WTC11 (cell line): ENCODE data around the gene OTUD3. TPM values are rescaled to one million over a fixed set of nuclear protein-coding genes. Genes with fewer than 3 reads are reported as not detected.
A peak's percentile ranks its signal among the peaks of the same experiment; 100 is the strongest.

Source experiments
- ATAC-seq: fragments of 200-7000 bp; cut with Tn5 transposase; 2 replicates; pipeline ENCODE4 v1.10.0; 2021; ENCODE audit warnings: mild to moderate bottlenecking, moderate library complexity
- CTCF ChIA-PET: fragments of 300-600 bp; sonication (Branson Sonifier 250); formaldehyde crosslinking; loops from one replicate; lab custom pipeline; 2021; ENCODE audit warnings: antibody characterized with exemption; lab: Charles Lee
- POLR2A ChIA-PET: fragments of 350-600 bp; sonication (Branson Sonifier 250); formaldehyde crosslinking; loops from one replicate; lab custom pipeline; 2021; ENCODE audit warnings: antibody characterized with exemption; lab: Charles Lee
- DNase-seq: peaks from one replicate; pipeline ENCODE4 v3.0.0; 2021; ENCODE audit warnings: low spot score
- H3K27ac Mint-ChIP-seq: 2 replicates; pipeline ENCODE4 v1.8.0; 2021; ENCODE audit warnings: mixed read lengths
- H3K27me3 Mint-ChIP-seq: 2 replicates; pipeline ENCODE4 v1.8.0; 2021; ENCODE audit warnings: low read depth, mild to moderate bottlenecking, moderate library complexity, mixed read lengths
- H3K36me3 Mint-ChIP-seq: 2 replicates; pipeline ENCODE4 v1.8.0; 2021; ENCODE audit warnings: mixed read lengths
- H3K4me1 Mint-ChIP-seq: 2 replicates; pipeline ENCODE4 v1.8.0; 2022; ENCODE audit warnings: mixed read lengths
- H3K4me3 Mint-ChIP-seq: 2 replicates; pipeline ENCODE4 v1.8.0; 2021; ENCODE audit warnings: mild to moderate bottlenecking, moderate library complexity, mixed read lengths
- H3K9me3 Mint-ChIP-seq: 2 replicates; pipeline ENCODE4 v1.8.0; 2021; ENCODE audit warnings: mixed read lengths
- E2F5 ChIP-seq: sonication (generic); formaldehyde crosslinking; IDR thresholded peaks from 2 replicates; pipeline ENCODE4 v1.8.1; 2022; ENCODE audit warnings: mild to moderate bottlenecking, moderate library complexity, missing genetic modification reagents
- EMX1 ChIP-seq: fragments of 250-450 bp; sonication (Bioruptor Pico); IDR thresholded peaks from 2 replicates; pipeline ENCODE4 v1.8.0; 2021; ENCODE audit warnings: mild to moderate bottlenecking
- ESRRA ChIP-seq: sonication (generic); formaldehyde crosslinking; IDR thresholded peaks from 2 replicates; pipeline ENCODE4 v1.8.1; 2022; ENCODE audit warnings: mild to moderate bottlenecking, missing genetic modification reagents, borderline replicate concordance
- ETV6 ChIP-seq: sonication (generic); formaldehyde crosslinking; IDR thresholded peaks from 2 replicates; pipeline ENCODE4 v1.8.1; 2022; ENCODE audit warnings: mild to moderate bottlenecking, missing genetic modification reagents
- FOXK1 ChIP-seq: sonication (generic); formaldehyde crosslinking; IDR thresholded peaks from 2 replicates; pipeline ENCODE4 v1.8.0; 2022; ENCODE audit warnings: mild to moderate bottlenecking, moderate library complexity, missing genetic modification reagents
- GABPB1 ChIP-seq: sonication (generic); formaldehyde crosslinking; IDR thresholded peaks from 2 replicates; pipeline ENCODE4 v1.8.1; 2023; ENCODE audit warnings: mild to moderate bottlenecking, missing genetic modification reagents
- MYBL2 ChIP-seq: sonication (generic); formaldehyde crosslinking; IDR thresholded peaks from 2 replicates; pipeline ENCODE4 v1.8.1; 2023; ENCODE audit warnings: mild to moderate bottlenecking, moderate library complexity, missing genetic modification reagents
- NFE2L1 ChIP-seq: sonication (generic); formaldehyde crosslinking; IDR thresholded peaks from 2 replicates; pipeline ENCODE4 v1.8.1; 2023; ENCODE audit warnings: missing genetic modification reagents
- NFYB ChIP-seq: sonication (generic); formaldehyde crosslinking; conservative IDR thresholded peaks from 2 replicates; pipeline ENCODE4 v1.8.0; 2022; ENCODE audit warnings: low read depth, missing genetic modification reagents
- NR1H2 ChIP-seq: sonication (generic); formaldehyde crosslinking; IDR thresholded peaks from 2 replicates; pipeline ENCODE4 v1.9.0; 2021; ENCODE audit warnings: mild to moderate bottlenecking, moderate library complexity, missing genetic modification reagents
- SMAD3 ChIP-seq: sonication (generic); formaldehyde crosslinking; IDR thresholded peaks from 2 replicates; pipeline ENCODE4 v1.8.0; 2022; ENCODE audit warnings: missing genetic modification reagents, mild to moderate bottlenecking, borderline replicate concordance
- SMAD4 ChIP-seq: sonication (generic); formaldehyde crosslinking; IDR thresholded peaks from 2 replicates; pipeline ENCODE4 v1.8.0; 2022; ENCODE audit warnings: mild to moderate bottlenecking, missing genetic modification reagents
- TEAD4 ChIP-seq: sonication (generic); formaldehyde crosslinking; IDR thresholded peaks from 2 replicates; pipeline ENCODE4 v1.8.0; 2022; ENCODE audit warnings: mild to moderate bottlenecking, missing genetic modification reagents
- USF1 ChIP-seq: sonication (generic); formaldehyde crosslinking; IDR thresholded peaks from 2 replicates; pipeline ENCODE4 v1.8.0; 2022; ENCODE audit warnings: mild to moderate bottlenecking, missing genetic modification reagents
- ZNF138 ChIP-seq: sonication (generic); formaldehyde crosslinking; conservative IDR thresholded peaks from 2 replicates; pipeline ENCODE4 v1.8.1; 2022; ENCODE audit warnings: mild to moderate bottlenecking, moderate library complexity, missing genetic modification reagents
- ZNF219 ChIP-seq: sonication (generic); formaldehyde crosslinking; IDR thresholded peaks from 2 replicates; pipeline ENCODE4 v1.8.0; 2023; ENCODE audit warnings: missing genetic modification reagents, mild to moderate bottlenecking, borderline replicate concordance
- ZNF317 ChIP-seq: sonication (generic); formaldehyde crosslinking; IDR thresholded peaks from 2 replicates; pipeline ENCODE4 v1.8.1; 2023; ENCODE audit warnings: low read depth, mild to moderate bottlenecking, moderate library complexity, missing genetic modification reagents, borderline replicate concordance
- ZNF671 ChIP-seq: fragments of 250-450 bp; sonication (Bioruptor Pico); IDR thresholded peaks from 2 replicates; pipeline ENCODE4 v1.8.0; 2021; ENCODE audit warnings: mild to moderate bottlenecking
- total RNA-seq: library from RNA; stranded (reverse); gene quantifications from 3 replicates; pipeline ENCODE4 v1.2.3, GENCODE V29; 2021
- TF ChIP-seq, protein P1 (sequence below): fragments of 250-450 bp; sonication (Bioruptor Pico); conservative IDR thresholded peaks from 2 replicates; pipeline ENCODE4 v1.9.0; 2021; ENCODE audit warnings: mild to moderate bottlenecking
- TF ChIP-seq, protein P2 (sequence below): fragments of 250-450 bp; sonication (Bioruptor Pico); IDR thresholded peaks from 2 replicates; pipeline ENCODE4 v1.8.0; 2021; ENCODE audit warnings: mild to moderate bottlenecking
- TF ChIP-seq, protein P3 (sequence below): sonication (generic); formaldehyde crosslinking; IDR thresholded peaks from 2 replicates; pipeline ENCODE4 v1.8.0; 2023; ENCODE audit warnings: missing genetic modification reagents, mild to moderate bottlenecking, borderline replicate concordance

Gene OTUD3
- total RNA-seq, 1 experiment from 2014 or later: 16.1 TPM

DNA sequence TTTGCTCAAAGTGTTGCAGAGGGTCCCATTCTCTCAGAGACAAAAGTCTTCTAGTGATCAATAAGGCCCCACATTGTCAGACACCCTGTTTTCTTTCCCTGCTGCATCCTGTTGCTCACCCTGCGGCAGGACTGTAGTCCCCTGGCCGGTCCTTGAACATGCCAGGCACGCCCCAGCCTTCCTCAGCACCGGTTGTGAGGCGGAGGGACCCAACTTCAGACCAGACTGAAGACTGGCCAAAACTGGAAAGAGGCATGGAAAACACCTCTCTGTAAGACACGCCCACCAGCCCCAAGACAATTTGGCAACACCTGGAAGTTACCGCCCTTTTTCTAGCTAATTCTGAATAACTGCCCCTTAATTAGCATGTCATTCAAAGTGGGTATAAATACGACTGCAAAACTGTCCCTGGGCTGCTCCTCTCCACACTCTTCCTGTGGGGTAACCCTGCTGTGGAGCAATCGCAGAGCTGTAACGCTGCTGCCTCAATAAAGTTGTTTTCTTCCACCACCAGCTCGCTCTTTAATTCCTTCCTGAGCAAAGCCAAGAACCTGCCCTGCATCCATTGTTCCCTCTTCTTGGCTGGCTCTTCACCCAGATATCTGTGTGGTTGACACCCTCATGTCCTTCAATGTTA lies 73.5 kb downstream of the OTUD3 start:
- Mint-ChIP-seq H3K27ac (no peak overlapping the region; the same call in 1 of the 2 replicates), H3K9me3 (peaks cover 31% of the 10 kb centered on the region), H3K36me3 (peaks cover 24% of the 10 kb centered on the region), H3K27me3 (peaks cover 6% of the 10 kb centered on the region), H3K4me3 (no peak overlapping the region), H3K4me1 (peaks cover 30% of the 10 kb centered on the region)
- ChIA-PET POLR2A (no interaction called here), CTCF (interaction anchor here (1.6 to 3.2 kb wide), 2 partner anchors 19 to 197 kb away, joined by 4 to 14 read pairs; no protein-coding TSS in a partner anchor)
- no peak for ATAC-seq
- peak; percentile 19 for DNase-seq
- TF ChIP-seq SMAD4 (CRISPR knock-in tag): no peak
- TF ChIP-seq MYBL2 (CRISPR knock-in tag): no peak
- TF ChIP-seq ZNF317 (CRISPR knock-in tag): no peak
- TF ChIP-seq TEAD4 (CRISPR knock-in tag): no peak
- TF ChIP-seq, protein P1, sequence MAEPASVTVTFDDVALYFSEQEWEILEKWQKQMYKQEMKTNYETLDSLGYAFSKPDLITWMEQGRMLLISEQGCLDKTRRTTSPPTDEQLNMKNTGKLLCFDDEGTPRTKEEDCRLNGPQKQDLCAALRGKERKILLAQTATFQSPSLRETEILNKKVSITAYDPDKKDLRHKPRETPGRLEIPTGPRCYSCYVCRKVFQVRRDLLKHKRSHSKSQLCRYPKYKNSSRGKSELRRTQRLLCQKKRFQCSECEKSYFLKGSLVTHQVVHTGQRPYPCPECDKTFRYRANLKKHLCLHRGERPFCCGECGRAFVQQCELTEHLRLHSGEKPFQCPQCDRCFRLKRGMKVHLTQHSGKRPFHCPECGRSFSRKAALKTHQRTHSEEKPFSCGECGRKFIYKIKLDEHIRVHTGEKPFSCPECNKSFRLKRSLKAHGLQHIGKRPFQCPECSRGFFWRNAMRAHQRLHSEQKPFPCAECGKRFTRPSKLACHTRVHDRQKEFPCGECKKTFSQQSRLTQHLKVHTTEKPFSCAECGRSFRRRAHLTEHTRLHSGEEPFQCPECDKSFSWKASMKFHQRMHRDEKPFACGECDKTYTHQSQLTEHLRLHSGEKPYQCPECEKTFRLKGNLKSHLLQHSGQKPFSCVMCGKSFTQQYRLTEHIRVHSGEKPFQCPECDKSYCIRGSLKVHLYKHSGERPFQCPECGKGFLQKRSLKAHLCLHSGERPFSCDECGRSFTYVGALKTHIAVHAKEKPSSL (CRISPR knock-in tag): no peak
- no peak for TF ChIP-seq SMAD3 (CRISPR knock-in tag)
- TF ChIP-seq USF1 (CRISPR knock-in tag): no peak
- no peak for TF ChIP-seq GABPB1 (CRISPR knock-in tag)
- TF ChIP-seq NFYB (CRISPR knock-in tag): no peak
- TF ChIP-seq, protein P2, sequence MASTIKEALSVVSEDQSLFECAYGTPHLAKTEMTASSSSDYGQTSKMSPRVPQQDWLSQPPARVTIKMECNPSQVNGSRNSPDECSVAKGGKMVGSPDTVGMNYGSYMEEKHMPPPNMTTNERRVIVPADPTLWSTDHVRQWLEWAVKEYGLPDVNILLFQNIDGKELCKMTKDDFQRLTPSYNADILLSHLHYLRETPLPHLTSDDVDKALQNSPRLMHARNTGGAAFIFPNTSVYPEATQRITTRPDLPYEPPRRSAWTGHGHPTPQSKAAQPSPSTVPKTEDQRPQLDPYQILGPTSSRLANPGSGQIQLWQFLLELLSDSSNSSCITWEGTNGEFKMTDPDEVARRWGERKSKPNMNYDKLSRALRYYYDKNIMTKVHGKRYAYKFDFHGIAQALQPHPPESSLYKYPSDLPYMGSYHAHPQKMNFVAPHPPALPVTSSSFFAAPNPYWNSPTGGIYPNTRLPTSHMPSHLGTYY (CRISPR knock-in tag): no peak
- no peak for TF ChIP-seq E2F5 (CRISPR knock-in tag)
- no peak for TF ChIP-seq ZNF671
- no peak for TF ChIP-seq EMX1 (CRISPR knock-in tag)
- TF ChIP-seq ESRRA (CRISPR knock-in tag): no peak
- TF ChIP-seq, all 79 proteins: peak for 0

GRCh38 chr1:19957779-19958178 lies 75.6 kb downstream of the OTUD3 start:
- ATAC-seq (peak; percentile 69), DNase-seq (peak; percentile 31)
- POLR2A ChIA-PET: no interaction called here
- Mint-ChIP-seq H3K36me3 (peaks cover 23% of the 10 kb centered on the region), H3K27me3 (peaks cover 14% of the 10 kb centered on the region), H3K4me1 (peaks cover 27% of the 10 kb centered on the region), H3K4me3 (no peak overlapping the region), H3K9me3 (peaks cover 35% of the 10 kb centered on the region), H3K27ac (no peak overlapping the region)
- CTCF ChIA-PET: interaction anchor here (0.6 to 3.2 kb wide), 7 partner anchors 17 to 255 kb away, joined by 3 to 14 read pairs (median 3); no protein-coding TSS in a partner anchor
- no peak for TF ChIP-seq NFE2L1
- TF ChIP-seq ZNF671: no peak
- TF ChIP-seq ETV6 (CRISPR knock-in tag): no peak
- TF ChIP-seq EMX1 (CRISPR knock-in tag): no peak
- TF ChIP-seq FOXK1 (CRISPR knock-in tag): no peak
- TF ChIP-seq ZNF138 (CRISPR knock-in tag): no peak
- TF ChIP-seq, protein P3, sequence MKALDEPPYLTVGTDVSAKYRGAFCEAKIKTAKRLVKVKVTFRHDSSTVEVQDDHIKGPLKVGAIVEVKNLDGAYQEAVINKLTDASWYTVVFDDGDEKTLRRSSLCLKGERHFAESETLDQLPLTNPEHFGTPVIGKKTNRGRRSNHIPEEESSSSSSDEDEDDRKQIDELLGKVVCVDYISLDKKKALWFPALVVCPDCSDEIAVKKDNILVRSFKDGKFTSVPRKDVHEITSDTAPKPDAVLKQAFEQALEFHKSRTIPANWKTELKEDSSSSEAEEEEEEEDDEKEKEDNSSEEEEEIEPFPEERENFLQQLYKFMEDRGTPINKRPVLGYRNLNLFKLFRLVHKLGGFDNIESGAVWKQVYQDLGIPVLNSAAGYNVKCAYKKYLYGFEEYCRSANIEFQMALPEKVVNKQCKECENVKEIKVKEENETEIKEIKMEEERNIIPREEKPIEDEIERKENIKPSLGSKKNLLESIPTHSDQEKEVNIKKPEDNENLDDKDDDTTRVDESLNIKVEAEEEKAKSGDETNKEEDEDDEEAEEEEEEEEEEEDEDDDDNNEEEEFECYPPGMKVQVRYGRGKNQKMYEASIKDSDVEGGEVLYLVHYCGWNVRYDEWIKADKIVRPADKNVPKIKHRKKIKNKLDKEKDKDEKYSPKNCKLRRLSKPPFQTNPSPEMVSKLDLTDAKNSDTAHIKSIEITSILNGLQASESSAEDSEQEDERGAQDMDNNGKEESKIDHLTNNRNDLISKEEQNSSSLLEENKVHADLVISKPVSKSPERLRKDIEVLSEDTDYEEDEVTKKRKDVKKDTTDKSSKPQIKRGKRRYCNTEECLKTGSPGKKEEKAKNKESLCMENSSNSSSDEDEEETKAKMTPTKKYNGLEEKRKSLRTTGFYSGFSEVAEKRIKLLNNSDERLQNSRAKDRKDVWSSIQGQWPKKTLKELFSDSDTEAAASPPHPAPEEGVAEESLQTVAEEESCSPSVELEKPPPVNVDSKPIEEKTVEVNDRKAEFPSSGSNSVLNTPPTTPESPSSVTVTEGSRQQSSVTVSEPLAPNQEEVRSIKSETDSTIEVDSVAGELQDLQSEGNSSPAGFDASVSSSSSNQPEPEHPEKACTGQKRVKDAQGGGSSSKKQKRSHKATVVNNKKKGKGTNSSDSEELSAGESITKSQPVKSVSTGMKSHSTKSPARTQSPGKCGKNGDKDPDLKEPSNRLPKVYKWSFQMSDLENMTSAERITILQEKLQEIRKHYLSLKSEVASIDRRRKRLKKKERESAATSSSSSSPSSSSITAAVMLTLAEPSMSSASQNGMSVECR (CRISPR knock-in tag): no peak
- TF ChIP-seq E2F5 (CRISPR knock-in tag): no peak
- TF ChIP-seq NR1H2 (CRISPR knock-in tag): no peak
- no peak for TF ChIP-seq ZNF219 (CRISPR knock-in tag)
